K562 (cell line): ENCODE measurements around the gene FRMD5. TPM values are rescaled to one million over a fixed set of nuclear protein-coding genes. Genes with fewer than 3 reads are reported as not detected.

Source experiments
- CHCHD3 ChIP-seq: fragments of 250-450 bp; sonication (Bioruptor Pico); IDR thresholded peaks from 2 replicates; pipeline ENCODE4 v2.1.2; 2022; ENCODE audit warnings: mild to moderate bottlenecking
- E2F3 ChIP-seq: fragments of 250-450 bp; sonication (Bioruptor Pico); IDR thresholded peaks from 2 replicates; pipeline ENCODE4 v1.4.0; 2020; ENCODE audit warnings: mild to moderate bottlenecking
- FOSL1 ChIP-seq: fragments of 200-800 bp; sonication (Bioruptor generic); conservative IDR thresholded peaks from 2 replicates; pipeline ENCODE4 v1.6.1; 2016; ENCODE audit warnings: missing genetic modification characterization, missing compliant biosample characterization
- FOXJ3 ChIP-seq: sonication (generic); formaldehyde crosslinking; IDR thresholded peaks from 2 replicates; pipeline ENCODE4 v1.4.0; 2020; ENCODE audit warnings: mild to moderate bottlenecking, missing genetic modification reagents
- FOXP1 ChIP-seq: sonication (generic); formaldehyde crosslinking; IDR thresholded peaks from 2 replicates; pipeline ENCODE4 v1.8.0; 2022; ENCODE audit warnings: mild to moderate bottlenecking, missing genetic modification reagents
- HNRNPUL1 ChIP-seq: fragments of 200-400 bp; formaldehyde crosslinking; IDR thresholded peaks from 2 replicates; pipeline ENCODE4 v1.6.1; 2017; ENCODE audit warnings: low read length
- KAT8 ChIP-seq: fragments of 450-650 bp; IDR thresholded peaks from 2 replicates; pipeline ENCODE4 v1.6.1; 2016; ENCODE audit warnings: low read depth, mild to moderate bottlenecking
- NFATC3 ChIP-seq: fragments of 450-650 bp; IDR thresholded peaks from 2 replicates; pipeline ENCODE4 v1.6.1; 2017; ENCODE audit warnings: mild to moderate bottlenecking
- PHB2 ChIP-seq: fragments of 450-650 bp; IDR thresholded peaks from 2 replicates; pipeline ENCODE4 v1.6.1; 2017; ENCODE audit warnings: low read depth
- POLR3A ChIP-seq: IDR thresholded peaks from 2 replicates; pipeline ENCODE4 v1.6.1; 2011; ENCODE audit warnings: borderline replicate concordance, mild to moderate bottlenecking, moderate library complexity; ENCODE audit not compliant: insufficient read length, insufficient read depth; ENCODE audit errors: extremely low read depth
- STAT5B ChIP-seq: fragments of 250-450 bp; sonication (Bioruptor Pico); IDR thresholded peaks from 2 replicates; pipeline ENCODE4 v1.8.0; 2021; ENCODE audit warnings: mild to moderate bottlenecking, inconsistent platforms
- TRIM24 ChIP-seq, 2 experiments: fragments of 450-650 bp; IDR thresholded peaks; 2 replicates each; pipeline ENCODE4 v1.6.1; 2016
- ZNF133 ChIP-seq: fragments of 250-450 bp; sonication (Bioruptor Pico); IDR thresholded peaks from 2 replicates; pipeline ENCODE4 v1.4.0; 2020; ENCODE audit warnings: mild to moderate bottlenecking
- ZNF408 ChIP-seq: fragments of 250-450 bp; sonication (Bioruptor Pico); IDR thresholded peaks from 2 replicates; pipeline ENCODE4 v1.4.0; 2020; ENCODE audit warnings: low read depth, mild to moderate bottlenecking, moderate library complexity
- ZNF79 ChIP-seq: fragments of 250-450 bp; sonication (Bioruptor Pico); IDR thresholded peaks from 2 replicates; pipeline ENCODE4 v1.4.0; 2020; ENCODE audit warnings: low read depth, mild to moderate bottlenecking, moderate library complexity
- polyA plus RNA-seq, 8 experiments: library from polyadenylated mRNA; depleted of rRNA in 4 of 8; stranded (reverse) in 5 of 8; unstranded in 3 of 8; fragments of >200 nt; fragmentation: Nextera tagmentation in 2 of 8; fragmentation: Illumina TruSeq in 1 of 8; extraction: Ambion mirVana in 2 of 8; extraction: Trizol in 1 of 8; gene quantifications; 2 replicates each; pipeline versions ENCODE4 v1.2.1 to v1.2.3, GENCODE V29; 2011 to 2014; ENCODE audit warnings: inconsistent platforms in 1 of 8, missing spikeins in 1 of 8
- total RNA-seq, 7 experiments: library from RNA; depleted of rRNA in 6 of 7; stranded (reverse); fragments of >200 nt in 6 of 7; fragmentation: Illumina TruSeq in 2 of 7; extraction: Trizol in 2 of 7; gene quantifications; 2 replicates each; pipeline versions ENCODE4 v1.2.1 to v1.2.3, GENCODE V29; 2011 to 2021; ENCODE audit warnings: low replicate concordance in 1 of 7
- TF ChIP-seq, protein P1 (sequence below): fragments of 250-450 bp; sonication (Bioruptor Pico); IDR thresholded peaks from 2 replicates; pipeline ENCODE4 v1.8.0; 2022; ENCODE audit warnings: moderate library complexity, mild to moderate bottlenecking, inconsistent platforms
- TF ChIP-seq, protein P2 (sequence below): fragments of 150-350 bp; IDR thresholded peaks from 2 replicates; pipeline ENCODE4 v1.6.1; 2014; ENCODE audit warnings: low read depth, mild to moderate bottlenecking, low read length, borderline replicate concordance
- TF ChIP-seq, protein P3 (sequence below), 2 experiments: fragments of 450-650 bp in 1 of 2; sonication (generic) in 1 of 2; formaldehyde crosslinking; conservative IDR thresholded peaks; 2 replicates each; pipeline versions ENCODE4 v1.4.0 to v1.8.1; 2020 to 2022; ENCODE audit warnings: mild to moderate bottlenecking in 1 of 2, missing genetic modification reagents in 1 of 2
- TF ChIP-seq, protein P4 (sequence below): fragments of 250-450 bp; sonication (Bioruptor Pico); IDR thresholded peaks from 2 replicates; pipeline ENCODE4 v1.9.0; 2021; ENCODE audit warnings: mild to moderate bottlenecking
- TF ChIP-seq, protein P5 (sequence below): fragments of 450-650 bp; IDR thresholded peaks from 2 replicates; pipeline ENCODE4 v1.6.1; 2016

The FRMD5 gene
- total and polyA plus RNA-seq, 9 of the 15 experiments (the other 6 are each of a cell fraction or from before 2014, with no cell fraction given): 0.13 to 0.38 TPM; not detected in 7

DNA sequence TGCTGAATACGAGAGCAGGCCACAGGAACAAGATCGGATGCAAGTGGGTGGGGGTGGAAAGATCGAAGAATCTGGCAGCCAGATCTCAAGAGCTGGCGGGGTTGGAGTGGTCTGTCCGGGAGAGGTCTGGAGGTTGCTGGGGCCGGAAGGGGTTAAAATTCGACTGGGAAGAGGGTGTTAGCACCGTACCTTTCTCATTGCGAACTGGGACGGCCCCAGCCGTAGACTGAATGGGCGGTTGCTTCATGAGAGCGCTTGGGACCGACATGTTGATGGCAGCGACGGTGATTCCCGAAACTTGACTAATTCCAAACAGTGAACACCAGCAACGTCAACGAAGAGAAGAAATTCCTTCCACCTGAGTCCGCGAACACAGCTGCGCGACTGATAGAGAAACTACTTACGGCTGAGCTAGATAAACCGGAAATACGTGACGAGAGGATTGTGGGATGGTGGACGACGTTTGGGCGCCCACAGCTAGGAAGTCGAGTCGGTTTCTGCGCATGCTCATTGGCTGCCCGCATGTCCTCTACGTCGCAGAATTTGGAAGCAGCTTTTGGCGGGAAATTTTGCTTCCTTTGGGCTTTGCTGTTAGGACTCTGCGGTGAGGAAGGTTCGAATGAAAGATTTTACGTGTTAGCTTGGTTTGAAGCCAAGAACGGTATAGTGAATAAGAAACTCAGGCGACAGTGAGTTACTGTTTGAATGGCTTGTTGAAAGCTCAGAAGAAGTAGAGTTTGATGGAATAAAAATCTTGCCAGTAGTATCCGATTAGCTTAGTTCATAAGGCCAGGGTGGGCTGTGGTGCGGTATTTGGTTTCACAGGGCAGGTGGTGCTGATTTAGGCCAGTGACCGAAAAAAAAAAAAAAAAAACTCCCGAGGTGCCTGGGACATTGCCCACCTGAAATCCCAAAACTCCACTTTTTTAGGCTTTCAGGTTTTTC lies 370.5 kb downstream of the FRMD5 start, which contains the start of gene MFAP1 (continued):
- TF ChIP-seq, protein P1, sequence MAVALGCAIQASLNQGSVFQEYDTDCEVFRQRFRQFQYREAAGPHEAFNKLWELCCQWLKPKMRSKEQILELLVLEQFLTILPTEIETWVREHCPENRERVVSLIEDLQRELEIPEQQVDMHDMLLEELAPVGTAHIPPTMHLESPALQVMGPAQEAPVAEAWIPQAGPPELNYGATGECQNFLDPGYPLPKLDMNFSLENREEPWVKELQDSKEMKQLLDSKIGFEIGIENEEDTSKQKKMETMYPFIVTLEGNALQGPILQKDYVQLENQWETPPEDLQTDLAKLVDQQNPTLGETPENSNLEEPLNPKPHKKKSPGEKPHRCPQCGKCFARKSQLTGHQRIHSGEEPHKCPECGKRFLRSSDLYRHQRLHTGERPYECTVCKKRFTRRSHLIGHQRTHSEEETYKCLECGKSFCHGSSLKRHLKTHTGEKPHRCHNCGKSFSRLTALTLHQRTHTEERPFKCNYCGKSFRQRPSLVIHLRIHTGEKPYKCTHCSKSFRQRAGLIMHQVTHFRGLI (CRISPR knock-in tag): no peak
- TF ChIP-seq, protein P2, sequence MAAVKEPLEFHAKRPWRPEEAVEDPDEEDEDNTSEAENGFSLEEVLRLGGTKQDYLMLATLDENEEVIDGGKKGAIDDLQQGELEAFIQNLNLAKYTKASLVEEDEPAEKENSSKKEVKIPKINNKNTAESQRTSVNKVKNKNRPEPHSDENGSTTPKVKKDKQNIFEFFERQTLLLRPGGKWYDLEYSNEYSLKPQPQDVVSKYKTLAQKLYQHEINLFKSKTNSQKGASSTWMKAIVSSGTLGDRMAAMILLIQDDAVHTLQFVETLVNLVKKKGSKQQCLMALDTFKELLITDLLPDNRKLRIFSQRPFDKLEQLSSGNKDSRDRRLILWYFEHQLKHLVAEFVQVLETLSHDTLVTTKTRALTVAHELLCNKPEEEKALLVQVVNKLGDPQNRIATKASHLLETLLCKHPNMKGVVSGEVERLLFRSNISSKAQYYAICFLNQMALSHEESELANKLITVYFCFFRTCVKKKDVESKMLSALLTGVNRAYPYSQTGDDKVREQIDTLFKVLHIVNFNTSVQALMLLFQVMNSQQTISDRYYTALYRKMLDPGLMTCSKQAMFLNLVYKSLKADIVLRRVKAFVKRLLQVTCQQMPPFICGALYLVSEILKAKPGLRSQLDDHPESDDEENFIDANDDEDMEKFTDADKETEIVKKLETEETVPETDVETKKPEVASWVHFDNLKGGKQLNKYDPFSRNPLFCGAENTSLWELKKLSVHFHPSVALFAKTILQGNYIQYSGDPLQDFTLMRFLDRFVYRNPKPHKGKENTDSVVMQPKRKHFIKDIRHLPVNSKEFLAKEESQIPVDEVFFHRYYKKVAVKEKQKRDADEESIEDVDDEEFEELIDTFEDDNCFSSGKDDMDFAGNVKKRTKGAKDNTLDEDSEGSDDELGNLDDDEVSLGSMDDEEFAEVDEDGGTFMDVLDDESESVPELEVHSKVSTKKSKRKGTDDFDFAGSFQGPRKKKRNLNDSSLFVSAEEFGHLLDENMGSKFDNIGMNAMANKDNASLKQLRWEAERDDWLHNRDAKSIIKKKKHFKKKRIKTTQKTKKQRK: no peak
- no peak for TF ChIP-seq CHCHD3 (CRISPR knock-in tag)
- TF ChIP-seq, protein P3, sequence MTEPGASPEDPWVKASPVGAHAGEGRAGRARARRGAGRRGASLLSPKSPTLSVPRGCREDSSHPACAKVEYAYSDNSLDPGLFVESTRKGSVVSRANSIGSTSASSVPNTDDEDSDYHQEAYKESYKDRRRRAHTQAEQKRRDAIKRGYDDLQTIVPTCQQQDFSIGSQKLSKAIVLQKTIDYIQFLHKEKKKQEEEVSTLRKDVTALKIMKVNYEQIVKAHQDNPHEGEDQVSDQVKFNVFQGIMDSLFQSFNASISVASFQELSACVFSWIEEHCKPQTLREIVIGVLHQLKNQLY (CRISPR knock-in tag; conservative IDR thresholded peaks at IDR 0.05): no peak
- no peak for TF ChIP-seq FOXJ3
- TF ChIP-seq, protein P4, sequence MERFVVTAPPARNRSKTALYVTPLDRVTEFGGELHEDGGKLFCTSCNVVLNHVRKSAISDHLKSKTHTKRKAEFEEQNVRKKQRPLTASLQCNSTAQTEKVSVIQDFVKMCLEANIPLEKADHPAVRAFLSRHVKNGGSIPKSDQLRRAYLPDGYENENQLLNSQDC (CRISPR knock-in tag): no peak
- peak; percentile 95 for TF ChIP-seq E2F3 (CRISPR knock-in tag)
- no peak; the same call in 1 of the 2 replicates for TF ChIP-seq PHB2
- TF ChIP-seq, protein P5, sequence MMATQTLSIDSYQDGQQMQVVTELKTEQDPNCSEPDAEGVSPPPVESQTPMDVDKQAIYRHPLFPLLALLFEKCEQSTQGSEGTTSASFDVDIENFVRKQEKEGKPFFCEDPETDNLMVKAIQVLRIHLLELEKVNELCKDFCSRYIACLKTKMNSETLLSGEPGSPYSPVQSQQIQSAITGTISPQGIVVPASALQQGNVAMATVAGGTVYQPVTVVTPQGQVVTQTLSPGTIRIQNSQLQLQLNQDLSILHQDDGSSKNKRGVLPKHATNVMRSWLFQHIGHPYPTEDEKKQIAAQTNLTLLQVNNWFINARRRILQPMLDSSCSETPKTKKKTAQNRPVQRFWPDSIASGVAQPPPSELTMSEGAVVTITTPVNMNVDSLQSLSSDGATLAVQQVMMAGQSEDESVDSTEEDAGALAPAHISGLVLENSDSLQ: no peak
- no peak for TF ChIP-seq STAT5B (CRISPR knock-in tag)
- TF ChIP-seq FOXP1 (CRISPR knock-in tag): peak; percentile 54; the same call in 1 of the 2 replicates
- TF ChIP-seq ZNF408 (CRISPR knock-in tag): no peak
- TF ChIP-seq ZNF133 (CRISPR knock-in tag): no peak
- peak in 1 of 2 experiments; percentile 30; a peak in 1 of 4 replicates for TF ChIP-seq TRIM24 (IDR thresholded peaks at IDR 0.05)
- no peak for TF ChIP-seq KAT8
- peak; percentile 18; the same call in 1 of the 2 replicates for TF ChIP-seq FOSL1
- TF ChIP-seq HNRNPUL1: no peak
- no peak for TF ChIP-seq POLR3A
- TF ChIP-seq NFATC3: no peak; the same call in 1 of the 2 replicates
- TF ChIP-seq ZNF79 (CRISPR knock-in tag): no peak
